Activated CD8-positive, alpha-beta memory T cell treated with anti-CD3 and anti-CD28 coated beads for 48 hours (primary cell): Measurements from ENCODE around the gene UNC80.

ENCODE experiments used
- DNase-seq, 3 experiments: peaks; one replicate each; pipeline ENCODE4 v3.0.0-alpha.2; 2020; ENCODE audit warnings: low read depth in 2 of 3, low spot score in 2 of 3

UNC80 gene

GRCh38 chr2:209911486-209911885 lies 139.9 kb downstream of the UNC80 start:
- no peak for DNase-seq

- no peak for DNase-seq
These were observed 142.2 kb downstream of the UNC80 start for GRCh38 chr2:209913786-209914345.

GRCh38 chr2:209917154-209917771 lies 145.6 kb downstream of the UNC80 start:
- no peak for DNase-seq

GRCh38 chr2:209918251-209918650 lies 146.6 kb downstream of the UNC80 start:
- no peak for DNase-seq

- no peak for DNase-seq
These were observed 150.5 kb downstream of the UNC80 start for GRCh38 chr2:209922116-209922515.

- no peak for DNase-seq
These were observed 157.7 kb downstream of the UNC80 start for GRCh38 chr2:209929369-209929768.

GRCh38 chr2:209933499-209934483 lies 162.2 kb downstream of the UNC80 start:
- no peak for DNase-seq

- DNase-seq: no peak
These were observed 164.6 kb downstream of the UNC80 start for GRCh38 chr2:209936106-209936666.

- no peak for DNase-seq
These were observed 166.3 kb downstream of the UNC80 start for GRCh38 chr2:209937893-209938292.

GRCh38 chr2:209938906-209939305 lies 167.3 kb downstream of the UNC80 start:
- no peak for DNase-seq

GRCh38 chr2:209940936-209941335 lies 169.3 kb downstream of the UNC80 start:
- no peak for DNase-seq

GRCh38 chr2:209942426-209942825 lies 170.8 kb downstream of the UNC80 start:
- DNase-seq: no peak

- no peak for DNase-seq
These were observed 171.4 kb downstream of the UNC80 start for GRCh38 chr2:209942936-209943605.

GRCh38 chr2:209943776-209944175 lies 172.1 kb downstream of the UNC80 start:
- no peak for DNase-seq

GRCh38 chr2:209946539-209946938 lies 174.9 kb downstream of the UNC80 start:
- no peak for DNase-seq

GRCh38 chr2:209956271-209956670 lies 184.6 kb downstream of the UNC80 start:
- no peak for DNase-seq

GRCh38 chr2:209958016-209958415 lies 186.4 kb downstream of the UNC80 start:
- DNase-seq: no peak

- no peak for DNase-seq
These were observed 188.4 kb downstream of the UNC80 start for GRCh38 chr2:209960045-209960444.

- DNase-seq: no peak
These were observed 189.3 kb downstream of the UNC80 start for GRCh38 chr2:209960676-209961630.

GRCh38 chr2:209965723-209966122 lies 194.1 kb downstream of the UNC80 start:
- no peak for DNase-seq
